Bronchial epithelial cell (primary cell): Measurements from ENCODE around the gene PMFBP1. TPM values are rescaled to one million over a fixed set of nuclear protein-coding genes. Genes with fewer than 3 reads are reported as not detected.

ENCODE experiments used
- DNase-seq: peaks from one replicate; pipeline ENCODE4 v3.0.0-alpha.2; 2010; ENCODE audit warnings: low read depth
- FAIRE-seq: peaks from 2 replicates; lab custom pipeline; 2011; peaks lifted over from hg19 to GRCh38; lab: Jason Lieb, UNC
- H3K27me3 ChIP-seq: 2 replicates; pipeline ENCODE4 v1.5.1; 2011; ENCODE audit warnings: low read length; ENCODE audit not compliant: control insufficient read depth, insufficient read depth
- H3K36me3 ChIP-seq: 2 replicates; pipeline ENCODE4 v1.5.1; 2011; ENCODE audit warnings: low read length; ENCODE audit not compliant: control insufficient read depth, insufficient read depth
- H3K4me3 ChIP-seq: 2 replicates; pipeline ENCODE4 v1.5.1; 2011; ENCODE audit warnings: mild to moderate bottlenecking, low read depth, low read length, control low read depth
- total RNA-seq: library from RNA; depleted of rRNA; stranded (reverse); fragments of >200 nt; gene quantifications from 2 replicates; pipeline ENCODE4 v1.2.1, GENCODE V29; 2014
- TF ChIP-seq, protein P1 (sequence below): IDR thresholded peaks from 2 replicates; pipeline ENCODE4 v1.5.1; 2011; ENCODE audit warnings: mild to moderate bottlenecking, moderate library complexity, low read length, control low read depth, inconsistent platforms; ENCODE audit not compliant: insufficient read depth, severe bottlenecking

PMFBP1 gene
- total RNA-seq, 1 donor from 2014 or later, result 0.53 TPM

DNA sequence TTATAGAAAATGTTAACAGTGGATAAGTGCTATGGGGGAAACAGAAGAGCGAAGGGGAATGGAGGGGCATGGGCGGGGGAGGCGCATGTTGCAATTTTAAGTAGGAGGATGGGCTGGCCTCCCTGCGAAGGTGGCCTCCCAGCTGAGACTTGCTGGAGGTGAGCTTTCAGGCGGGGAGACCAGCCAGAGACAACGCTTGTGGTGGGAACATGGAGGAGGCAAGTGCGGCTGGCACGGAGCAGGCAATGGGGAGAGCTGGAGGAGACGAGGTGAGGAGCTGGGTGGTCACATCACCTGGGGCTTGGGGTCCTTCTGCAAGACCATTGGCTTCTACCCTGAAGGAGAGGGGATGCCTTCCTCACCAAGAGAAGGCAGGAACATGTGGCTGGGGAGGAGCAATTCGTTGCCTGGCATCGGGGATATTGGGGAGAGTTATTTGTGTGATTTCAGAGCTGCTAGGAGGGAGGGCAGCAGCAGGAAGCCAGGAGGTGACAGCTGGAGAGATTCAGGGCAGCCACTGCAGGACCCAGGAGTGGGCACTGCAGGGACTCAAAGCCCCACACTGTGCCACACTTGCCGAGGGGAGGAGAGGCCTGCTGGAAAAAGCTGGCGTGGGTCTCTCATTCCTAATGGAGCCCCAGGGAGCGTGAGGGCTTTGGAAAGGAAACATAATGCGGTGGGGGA, 34.4 kb downstream of the PMFBP1 start:
- TF ChIP-seq, protein P1, sequence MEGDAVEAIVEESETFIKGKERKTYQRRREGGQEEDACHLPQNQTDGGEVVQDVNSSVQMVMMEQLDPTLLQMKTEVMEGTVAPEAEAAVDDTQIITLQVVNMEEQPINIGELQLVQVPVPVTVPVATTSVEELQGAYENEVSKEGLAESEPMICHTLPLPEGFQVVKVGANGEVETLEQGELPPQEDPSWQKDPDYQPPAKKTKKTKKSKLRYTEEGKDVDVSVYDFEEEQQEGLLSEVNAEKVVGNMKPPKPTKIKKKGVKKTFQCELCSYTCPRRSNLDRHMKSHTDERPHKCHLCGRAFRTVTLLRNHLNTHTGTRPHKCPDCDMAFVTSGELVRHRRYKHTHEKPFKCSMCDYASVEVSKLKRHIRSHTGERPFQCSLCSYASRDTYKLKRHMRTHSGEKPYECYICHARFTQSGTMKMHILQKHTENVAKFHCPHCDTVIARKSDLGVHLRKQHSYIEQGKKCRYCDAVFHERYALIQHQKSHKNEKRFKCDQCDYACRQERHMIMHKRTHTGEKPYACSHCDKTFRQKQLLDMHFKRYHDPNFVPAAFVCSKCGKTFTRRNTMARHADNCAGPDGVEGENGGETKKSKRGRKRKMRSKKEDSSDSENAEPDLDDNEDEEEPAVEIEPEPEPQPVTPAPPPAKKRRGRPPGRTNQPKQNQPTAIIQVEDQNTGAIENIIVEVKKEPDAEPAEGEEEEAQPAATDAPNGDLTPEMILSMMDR, result no peak
- FAIRE-seq, result no peak
- Histone ChIP-seq H3K4me3 (no peak overlapping the region), H3K36me3 (no peaks in the 10 kb centered on the region), H3K27me3 (no peaks in the 10 kb centered on the region)
- DNase-seq, result no peak

DNA sequence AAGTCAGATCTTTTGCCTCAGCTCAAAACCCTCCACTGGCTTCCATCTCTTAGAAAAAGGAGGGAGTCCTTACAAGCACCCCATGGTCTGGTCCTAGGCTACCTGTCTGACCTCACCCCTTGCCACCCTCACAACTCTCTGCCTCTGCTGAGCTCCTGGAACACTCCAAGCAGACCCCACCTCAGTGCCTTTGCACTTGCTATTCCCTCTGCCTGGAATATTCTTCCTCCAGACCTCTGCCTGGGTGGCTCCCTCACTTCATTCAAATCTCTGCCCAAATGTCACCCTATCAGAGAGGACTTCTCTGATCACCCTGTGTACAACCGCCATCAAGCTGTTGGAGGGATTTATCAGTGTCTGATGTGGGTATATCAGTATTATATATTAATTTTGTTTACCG, 37.4 kb downstream of the PMFBP1 start:
- TF ChIP-seq, protein P1, result no peak
- FAIRE-seq, result no peak

DNA sequence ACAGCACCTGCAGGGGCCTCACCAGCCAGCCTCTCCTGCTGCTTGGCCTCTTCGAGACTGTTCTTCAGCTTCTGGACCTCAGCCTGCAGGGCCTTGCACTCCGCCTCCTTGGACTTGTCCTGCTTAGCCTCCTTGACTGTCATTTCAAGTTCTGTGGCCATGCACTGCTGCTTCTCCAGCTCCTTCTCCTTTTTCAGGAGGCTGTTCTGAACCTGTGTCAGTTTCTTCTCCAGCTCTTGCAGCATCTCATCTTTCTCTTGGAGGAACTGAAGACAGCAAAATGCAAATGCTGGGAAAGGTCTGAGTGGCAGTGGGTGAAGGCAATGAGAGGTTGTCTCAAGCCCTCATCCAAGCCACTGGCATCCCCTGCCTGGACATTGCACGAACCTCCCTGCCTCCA, 39.2 kb downstream of the PMFBP1 start:
- Histone ChIP-seq H3K36me3 (no peaks in the 10 kb centered on the region), H3K4me3 (no peak overlapping the region), H3K27me3 (no peaks in the 10 kb centered on the region)
- TF ChIP-seq, protein P1, result no peak
- FAIRE-seq, result no peak
- DNase-seq, result no peak

More for the DNA sequence above, 37.4 kb downstream of the PMFBP1 start:
- Histone ChIP-seq H3K27me3 (no peaks in the 10 kb centered on the region), H3K4me3 (no peak overlapping the region), H3K36me3 (no peaks in the 10 kb centered on the region)
- DNase-seq, result no peak

DNA sequence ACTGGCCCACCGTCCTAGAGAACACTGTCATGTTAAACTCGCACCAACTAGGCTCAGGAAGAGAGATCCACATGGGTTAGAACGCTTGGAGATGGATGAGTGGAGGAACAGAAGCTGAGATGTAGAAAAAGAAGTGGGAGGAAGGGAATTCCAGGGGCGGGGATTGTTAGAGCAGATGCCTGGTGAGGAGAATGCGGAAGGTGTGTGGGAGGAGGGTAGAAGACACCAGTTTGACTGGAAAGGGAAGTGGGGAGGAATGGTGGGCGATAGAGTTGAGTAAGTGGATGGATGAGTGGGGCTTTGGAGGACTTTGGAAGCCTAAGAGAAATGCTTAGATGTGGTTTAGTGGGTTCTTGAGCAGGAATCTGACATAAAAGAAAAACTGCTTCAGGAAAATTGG, 40.9 kb downstream of the PMFBP1 start:
- TF ChIP-seq, protein P1, result no peak
- Histone ChIP-seq H3K4me3 (no peak overlapping the region), H3K36me3 (no peaks in the 10 kb centered on the region), H3K27me3 (no peaks in the 10 kb centered on the region)
- DNase-seq (no peak), FAIRE-seq (no peak)

DNA sequence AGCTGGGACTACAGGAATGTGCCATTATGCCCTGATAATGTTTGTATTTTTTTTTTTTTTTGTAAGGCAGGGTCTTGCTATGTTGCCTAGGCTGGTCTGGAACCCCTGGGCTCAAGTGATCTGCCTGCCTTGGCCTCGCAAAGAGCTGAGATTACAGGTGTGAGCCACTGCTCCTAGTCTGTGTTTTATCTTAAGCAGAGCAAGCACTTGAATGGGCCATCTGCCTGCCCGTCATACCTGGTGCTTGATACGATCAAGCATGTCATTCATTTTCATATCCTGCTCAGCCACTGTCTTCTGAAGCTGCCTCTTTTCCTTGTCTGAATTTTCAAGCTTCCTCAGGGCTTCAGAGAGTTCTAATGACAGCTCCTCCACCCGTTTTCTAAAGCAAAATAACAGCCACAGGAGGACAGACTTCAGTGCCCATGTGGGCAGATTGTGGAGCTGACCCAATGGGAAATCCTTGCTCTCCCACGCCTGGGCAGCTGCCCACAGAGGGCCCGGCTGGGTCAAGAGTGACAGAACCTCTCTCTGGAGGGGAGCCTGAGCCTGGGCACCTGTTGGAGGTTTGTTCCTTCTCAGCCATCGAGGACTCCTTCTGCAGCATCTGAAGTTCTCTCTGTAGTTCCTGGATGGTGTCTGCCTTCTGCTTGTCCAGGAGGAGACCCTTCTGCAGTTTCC, 41.8 kb downstream of the PMFBP1 start:
- no peaks in the 10 kb centered on the region for H3K27me3 ChIP-seq
- no peak for DNase-seq
- FAIRE-seq, result no peak

More for the DNA sequence above, 41.8 kb downstream of the PMFBP1 start:
- Histone ChIP-seq H3K4me3 (no peak overlapping the region), H3K36me3 (no peaks in the 10 kb centered on the region)
- TF ChIP-seq, protein P1, result no peak
